GM18870 (cell line): Measurements from ENCODE around the gene SELENOV.

Source experiments
- ATAC-seq: cut with Tn5 transposase; IDR thresholded peaks from one replicate; pipeline ENCODE4 v1.9.1; 2021; ENCODE audit warnings: moderate library complexity; ENCODE audit not compliant: unreplicated experiment

Gene SELENOV

GRCh38 chr19:39518975-39519374 lies 4.0 kb downstream of the SELENOV start:
- no peak for ATAC-seq

GRCh38 chr19:39520541-39521484 lies 5.9 kb downstream of the SELENOV start:
- no peak for ATAC-seq

GRCh38 chr19:39524495-39524894 lies 9.6 kb downstream of the SELENOV start:
- no peak for ATAC-seq

- ATAC-seq = no peak
Observed at GRCh38 chr19:39525205-39525604, 10.3 kb downstream of the SELENOV start.

GRCh38 chr19:39531834-39532232 lies 16.9 kb downstream of the SELENOV start:
- no peak for ATAC-seq

- ATAC-seq = peak; percentile 91
Observed at GRCh38 chr19:39532233-39533002, 17.5 kb downstream of the SELENOV start, which contains the start of gene EID2B. EID2B (minus strand) TSS chr19:39532852; CDS start chr19:39532802, 50 bp downstream.

GRCh38 chr19:39533003-39533512 lies 18.1 kb downstream of the SELENOV start:
- no peak for ATAC-seq

GRCh38 chr19:39533791-39534190 lies 18.9 kb downstream of the SELENOV start:
- ATAC-seq = no peak

GRCh38 chr19:39539165-39539517 lies 24.2 kb downstream of the SELENOV start:
- no peak for ATAC-seq

GRCh38 chr19:39539518-39540332 lies 24.8 kb downstream of the SELENOV start, which contains the start of gene EID2:
EID2 (minus strand) TSS chr19:39540161; CDS start chr19:39540079, 82 bp downstream.
- ATAC-seq = peak; percentile 79

- no peak for ATAC-seq
Observed at GRCh38 chr19:39540333-39540673, 25.4 kb downstream of the SELENOV start.

- ATAC-seq = no peak
Observed at GRCh38 chr19:39542206-39542605, 27.3 kb downstream of the SELENOV start.

- no peak for ATAC-seq
Observed at GRCh38 chr19:39543477-39543857, 28.5 kb downstream of the SELENOV start.

GRCh38 chr19:39544226-39544903 lies 29.4 kb downstream of the SELENOV start:
- no peak for ATAC-seq

- ATAC-seq = no peak
Observed at GRCh38 chr19:39544911-39545310, 30.0 kb downstream of the SELENOV start.

- ATAC-seq = no peak
Observed at GRCh38 chr19:39546599-39546998, 31.7 kb downstream of the SELENOV start.

GRCh38 chr19:39550197-39550596 lies 35.3 kb downstream of the SELENOV start:
- ATAC-seq = no peak

GRCh38 chr19:39553082-39553652 lies 38.2 kb downstream of the SELENOV start:
- ATAC-seq = no peak

- ATAC-seq = no peak
Observed at GRCh38 chr19:39554701-39555311, 39.9 kb downstream of the SELENOV start.
